Neural crest cell (in vitro differentiated cells): Measurements from ENCODE around the gene CENPX. TPM values are rescaled to one million over a fixed set of nuclear protein-coding genes. Genes with fewer than 3 reads are reported as not detected.

Source experiments
- DNase-seq: peaks from one replicate; pipeline ENCODE4 v3.0.0; 2021; ENCODE audit warnings: low read depth, mixed read lengths, low spot score
- H3K27ac Mint-ChIP-seq: one replicate; pipeline ENCODE4 v1.8.0; 2021; ENCODE audit warnings: mild to moderate bottlenecking, mixed read lengths; ENCODE audit not compliant: unreplicated experiment
- H3K27me3 Mint-ChIP-seq: 2 replicates; pipeline ENCODE4 v1.8.0; 2021; ENCODE audit warnings: low read depth, mild to moderate bottlenecking, mixed read lengths
- H3K36me3 Mint-ChIP-seq: 2 replicates; pipeline ENCODE4 v1.8.0; 2021; ENCODE audit warnings: low read depth, mild to moderate bottlenecking, mixed read lengths
- H3K4me1 Mint-ChIP-seq: 2 replicates; pipeline ENCODE4 v1.8.0; 2021; ENCODE audit warnings: mixed read lengths
- H3K4me3 Mint-ChIP-seq: one replicate; pipeline ENCODE4 v1.8.0; 2021; ENCODE audit warnings: mild to moderate bottlenecking, mixed read lengths
- H3K9me3 Mint-ChIP-seq: 2 replicates; pipeline ENCODE4 v1.8.0; 2021; ENCODE audit warnings: mixed read lengths
- CTCF ChIP-seq: fragments of 200-600 bp; sonication (generic); conservative IDR thresholded peaks from 2 replicates; pipeline ENCODE4 v1.5.0; 2021; ENCODE audit warnings: antibody characterized with exemption, mild to moderate bottlenecking
- total RNA-seq: library from RNA; stranded (reverse); gene quantifications from 2 replicates; pipeline ENCODE4 v1.2.1, GENCODE V29; 2021

The CENPX gene
- total RNA-seq, 1 donor from 2014 or later, result 135 TPM

- H3K27me3 Mint-ChIP-seq, result peaks cover 3% of the 10 kb centered on the region
- no peaks in the 10 kb centered on the region for H3K9me3 Mint-ChIP-seq
- DNase-seq, result peak; percentile 90
- TF ChIP-seq CTCF, result peak; percentile 92
- H3K27ac Mint-ChIP-seq, result peak overlapping the region; percentile 27
- H3K4me3 Mint-ChIP-seq, result peak overlapping the region; percentile 87
- no peaks in the 10 kb centered on the region for H3K36me3 Mint-ChIP-seq
- H3K4me1 Mint-ChIP-seq, result peaks cover 14% of the 10 kb centered on the region
Observed at GRCh38 chr17:82030470-82031302, 8.0 kb upstream of the CENPX start.

- H3K27me3 Mint-ChIP-seq, result peaks cover 3% of the 10 kb centered on the region
- no peak for DNase-seq
Observed at GRCh38 chr17:82029990-82030469, 7.4 kb upstream of the CENPX start.

GRCh38 chr17:82029391-82029790 is 6.7 kb upstream of the CENPX start:
- no peak overlapping the region for H3K27ac Mint-ChIP-seq
- TF ChIP-seq CTCF, result no peak
- no peaks in the 10 kb centered on the region for H3K9me3 Mint-ChIP-seq
- no peaks in the 10 kb centered on the region for H3K36me3 Mint-ChIP-seq
- DNase-seq, result no peak
- peak overlapping the region; percentile 77 for H3K4me3 Mint-ChIP-seq
- H3K27me3 Mint-ChIP-seq, result peaks cover 3% of the 10 kb centered on the region
- H3K4me1 Mint-ChIP-seq, result peaks cover 7% of the 10 kb centered on the region

More at GRCh38 chr17:82029990-82030469, 7.4 kb upstream of the CENPX start:
- Mint-ChIP-seq H3K27ac (no peak overlapping the region), H3K36me3 (no peaks in the 10 kb centered on the region), H3K9me3 (no peaks in the 10 kb centered on the region), H3K4me3 (peak overlapping the region; percentile 69), H3K4me1 (peaks cover 9% of the 10 kb centered on the region)
- TF ChIP-seq CTCF, result no peak

GRCh38 chr17:82028966-82029365 is 6.3 kb upstream of the CENPX start:
- TF ChIP-seq CTCF, result no peak
- DNase-seq, result no peak

GRCh38 chr17:82028246-82028645 is 5.6 kb upstream of the CENPX start:
- H3K4me1 Mint-ChIP-seq, result peaks cover 10% of the 10 kb centered on the region
- peaks cover 3% of the 10 kb centered on the region for H3K27me3 Mint-ChIP-seq
- no peaks in the 10 kb centered on the region for H3K36me3 Mint-ChIP-seq
- DNase-seq, result no peak
- no peak for TF ChIP-seq CTCF
- H3K27ac Mint-ChIP-seq, result no peak overlapping the region
- H3K4me3 Mint-ChIP-seq, result no peak overlapping the region
- H3K9me3 Mint-ChIP-seq, result no peaks in the 10 kb centered on the region

More at GRCh38 chr17:82028966-82029365, 6.3 kb upstream of the CENPX start:
- no peaks in the 10 kb centered on the region for H3K36me3 Mint-ChIP-seq
- no peaks in the 10 kb centered on the region for H3K9me3 Mint-ChIP-seq
- peak overlapping the region; percentile 77 for H3K4me3 Mint-ChIP-seq
- peaks cover 3% of the 10 kb centered on the region for H3K27me3 Mint-ChIP-seq
- peaks cover 7% of the 10 kb centered on the region for H3K4me1 Mint-ChIP-seq
- H3K27ac Mint-ChIP-seq, result no peak overlapping the region
